T-helper 2 cell treated with Interferon-gamma antibody and Interleukin-4, amounts not matched to agents 5 μg/mL and 100 μg/mL, for 36 hours (primary cell): ENCODE measurements around the gene RABGAP1L.
"Not testable (repeated sequence)": the region's sequence is repeated elsewhere in the genome, so short reads cannot be mapped to it uniquely, and the experiment has no call there.

Source experiments
- DNase-seq: peaks from one replicate; pipeline ENCODE4 v3.0.0; 2021; ENCODE audit warnings: low spot score
- H3K27ac Mint-ChIP-seq: one replicate; pipeline ENCODE4 v1.8.0; 2021; ENCODE audit warnings: mild to moderate bottlenecking, mixed read lengths
- H3K27me3 Mint-ChIP-seq: one replicate; pipeline ENCODE4 v1.8.0; 2021; ENCODE audit warnings: low read depth, mixed read lengths
- H3K36me3 Mint-ChIP-seq: one replicate; pipeline ENCODE4 v1.8.0; 2021; ENCODE audit warnings: low read depth, mixed read lengths
- H3K4me1 Mint-ChIP-seq: one replicate; pipeline ENCODE4 v1.8.0; 2021; ENCODE audit warnings: low read depth, mixed read lengths
- H3K4me3 Mint-ChIP-seq: one replicate; pipeline ENCODE4 v1.8.0; 2022; ENCODE audit warnings: mild to moderate bottlenecking, moderate library complexity, mixed read lengths
- H3K9me3 Mint-ChIP-seq: one replicate; pipeline ENCODE4 v1.8.0; 2021; ENCODE audit warnings: mixed read lengths

The RABGAP1L gene

DNA sequence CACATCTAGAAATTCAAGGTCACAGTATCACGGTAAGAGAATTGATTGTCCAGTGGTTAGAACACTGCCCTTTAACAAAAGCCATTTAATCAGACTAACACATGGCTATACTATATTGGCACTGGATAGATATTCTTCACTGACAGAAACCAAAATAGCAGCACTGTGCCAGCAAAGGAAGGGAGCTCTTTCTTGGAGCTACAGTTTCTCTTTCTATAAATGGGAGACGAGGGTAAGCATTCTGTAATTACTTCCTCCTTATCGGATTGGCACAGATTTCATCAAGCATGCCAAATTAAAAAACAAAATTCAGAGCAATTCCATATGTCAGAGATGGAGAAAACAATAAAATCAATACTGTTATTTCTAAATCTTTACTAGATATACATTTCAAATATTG, 724.7 kb downstream of the RABGAP1L start:
- Mint-ChIP-seq H3K27ac (no peak overlapping the region), H3K27me3 (no peaks in the 10 kb centered on the region), H3K9me3 (no peaks in the 10 kb centered on the region), H3K4me3 (no peak overlapping the region), H3K36me3 (no peaks in the 10 kb centered on the region), H3K4me1 (no peaks in the 10 kb centered on the region)
- DNase-seq: no peak

DNA sequence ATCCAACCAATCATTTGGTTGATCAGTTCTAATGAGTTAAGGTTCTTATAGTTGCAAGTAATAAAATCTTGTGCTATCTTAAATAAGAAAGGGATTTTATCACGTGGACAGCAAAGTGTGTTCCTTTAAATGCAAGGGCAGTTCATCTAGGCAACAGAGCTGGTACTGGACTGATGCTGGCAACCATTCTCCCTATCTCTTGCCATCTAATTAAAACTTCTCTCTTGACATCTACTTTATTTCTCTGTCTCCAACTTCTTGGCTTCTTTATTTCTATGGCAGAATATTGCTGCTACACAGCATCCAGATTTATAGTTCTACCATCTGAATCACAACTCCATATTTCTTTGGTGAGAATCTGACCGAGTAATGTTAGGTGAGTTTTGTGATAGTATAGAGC, 725.2 kb downstream of the RABGAP1L start:
- no peaks in the 10 kb centered on the region for H3K4me1 Mint-ChIP-seq
- H3K27ac Mint-ChIP-seq: no peak overlapping the region
- H3K9me3 Mint-ChIP-seq: no peaks in the 10 kb centered on the region
- no peak for DNase-seq
- no peaks in the 10 kb centered on the region for H3K27me3 Mint-ChIP-seq
- H3K4me3 Mint-ChIP-seq: no peak overlapping the region
- H3K36me3 Mint-ChIP-seq: no peaks in the 10 kb centered on the region

DNA sequence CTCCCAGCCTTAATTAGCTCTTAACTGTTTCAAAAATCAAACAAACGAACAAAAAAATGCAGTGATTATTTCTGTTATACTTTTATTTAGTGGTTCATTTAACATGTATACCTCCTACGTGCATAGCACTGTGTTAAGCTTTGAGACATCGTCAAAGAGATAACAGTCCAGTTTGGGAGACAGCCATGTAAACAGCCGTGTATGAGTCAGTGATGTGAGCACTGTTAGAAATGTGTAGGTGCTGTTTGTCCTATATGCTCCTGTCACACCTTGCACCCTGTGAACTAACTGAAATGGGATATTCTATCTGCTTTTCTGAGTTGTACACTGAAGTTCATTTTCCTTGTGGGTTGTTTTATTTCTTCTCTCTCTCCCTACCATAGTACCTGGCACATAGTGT, 730.7 kb downstream of the RABGAP1L start:
- Mint-ChIP-seq H3K27me3 (no peaks in the 10 kb centered on the region), H3K4me1 (peaks cover 5% of the 10 kb centered on the region), H3K9me3 (no peaks in the 10 kb centered on the region), H3K4me3 (no peak overlapping the region), H3K27ac (no peak overlapping the region), H3K36me3 (peaks cover 3% of the 10 kb centered on the region)
- no peak for DNase-seq

DNA sequence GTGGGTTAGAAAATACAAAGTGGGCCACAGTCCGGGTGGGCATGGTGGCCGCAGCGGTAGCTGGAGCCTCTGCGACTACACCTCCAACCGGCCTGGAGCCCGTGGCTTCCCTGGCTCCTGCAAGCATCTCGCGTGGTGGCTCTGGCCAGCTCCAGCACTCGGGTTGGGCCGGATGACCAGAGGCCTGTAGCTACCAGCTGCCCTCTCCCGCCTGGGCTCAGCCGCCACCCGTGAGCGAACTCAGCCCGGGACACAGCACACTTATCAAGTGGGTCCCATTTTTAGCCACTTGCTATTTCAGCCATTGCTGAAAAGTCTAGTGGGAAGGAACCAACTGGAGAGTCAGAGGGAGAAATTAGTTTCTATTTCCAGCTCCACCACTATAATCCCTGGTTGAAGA, 732.7 kb downstream of the RABGAP1L start:
- Mint-ChIP-seq H3K36me3 (peaks cover 3% of the 10 kb centered on the region), H3K9me3 (no peaks in the 10 kb centered on the region), H3K27me3 (no peaks in the 10 kb centered on the region), H3K27ac (no peak overlapping the region), H3K4me1 (peaks cover 5% of the 10 kb centered on the region), H3K4me3 (no peak overlapping the region)
- DNase-seq: no peak

DNA sequence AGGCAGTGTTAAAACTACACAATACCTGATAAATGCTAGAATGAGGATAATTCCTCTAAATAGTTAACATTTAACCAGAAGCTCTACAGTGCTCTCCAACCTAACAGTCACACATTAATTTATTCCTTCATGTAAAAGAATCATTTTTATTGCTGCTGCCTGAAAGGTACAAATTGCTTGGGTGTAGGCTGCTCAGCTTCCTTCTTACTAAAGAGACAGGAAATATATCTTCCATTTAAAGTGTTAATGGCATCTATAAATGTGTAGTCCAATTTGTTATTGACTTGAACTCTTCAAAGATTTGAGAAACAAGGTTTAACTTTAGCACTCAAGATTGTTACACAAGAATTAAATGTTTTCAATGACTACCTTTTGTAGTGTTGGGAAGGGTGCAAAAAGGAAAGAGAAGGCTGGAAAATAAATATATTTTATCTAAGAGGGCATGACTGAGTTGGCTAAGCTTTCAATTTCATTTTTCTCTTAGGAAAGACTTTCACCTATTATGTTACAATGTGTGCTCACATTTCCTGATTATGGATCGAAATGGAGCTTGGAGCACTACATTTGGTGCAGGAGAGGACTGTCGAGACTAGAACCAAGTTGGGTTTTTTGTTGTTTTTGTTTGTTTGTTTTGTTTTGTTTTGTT, 734.9 kb downstream of the RABGAP1L start:
- H3K9me3 Mint-ChIP-seq: peaks cover 9% of the 10 kb centered on the region
- peaks cover 7% of the 10 kb centered on the region for H3K36me3 Mint-ChIP-seq
- H3K27ac Mint-ChIP-seq: no peak overlapping the region
- peaks cover 5% of the 10 kb centered on the region for H3K4me1 Mint-ChIP-seq
- no peak overlapping the region for H3K4me3 Mint-ChIP-seq
- no peaks in the 10 kb centered on the region for H3K27me3 Mint-ChIP-seq
- no peak for DNase-seq

DNA sequence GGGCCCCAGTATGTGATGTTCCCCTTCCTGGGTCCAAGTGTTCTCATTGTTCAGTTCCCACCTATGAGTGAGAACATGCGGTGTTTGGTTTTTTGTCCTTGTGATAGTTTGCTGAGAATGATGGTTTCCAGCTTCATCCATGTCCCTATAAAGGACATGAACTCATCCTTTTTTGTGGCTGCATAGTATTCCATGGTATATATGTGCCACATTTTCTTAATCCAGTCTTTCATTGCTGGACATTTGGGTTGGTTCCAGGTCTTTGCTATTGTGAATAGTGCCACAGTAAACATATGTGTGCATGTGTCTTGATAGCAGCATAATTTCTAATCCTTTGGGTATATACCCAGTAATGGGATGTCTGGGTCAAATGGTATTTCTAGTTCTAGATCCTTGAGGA, 736.3 kb downstream of the RABGAP1L start:
- not testable (repeated sequence) for DNase-seq, H3K4me1 Mint-ChIP-seq, H3K36me3 Mint-ChIP-seq, H3K27me3 Mint-ChIP-seq, H3K4me3 Mint-ChIP-seq, H3K27ac Mint-ChIP-seq
- H3K9me3 Mint-ChIP-seq: peaks cover 13% of the 10 kb centered on the region

DNA sequence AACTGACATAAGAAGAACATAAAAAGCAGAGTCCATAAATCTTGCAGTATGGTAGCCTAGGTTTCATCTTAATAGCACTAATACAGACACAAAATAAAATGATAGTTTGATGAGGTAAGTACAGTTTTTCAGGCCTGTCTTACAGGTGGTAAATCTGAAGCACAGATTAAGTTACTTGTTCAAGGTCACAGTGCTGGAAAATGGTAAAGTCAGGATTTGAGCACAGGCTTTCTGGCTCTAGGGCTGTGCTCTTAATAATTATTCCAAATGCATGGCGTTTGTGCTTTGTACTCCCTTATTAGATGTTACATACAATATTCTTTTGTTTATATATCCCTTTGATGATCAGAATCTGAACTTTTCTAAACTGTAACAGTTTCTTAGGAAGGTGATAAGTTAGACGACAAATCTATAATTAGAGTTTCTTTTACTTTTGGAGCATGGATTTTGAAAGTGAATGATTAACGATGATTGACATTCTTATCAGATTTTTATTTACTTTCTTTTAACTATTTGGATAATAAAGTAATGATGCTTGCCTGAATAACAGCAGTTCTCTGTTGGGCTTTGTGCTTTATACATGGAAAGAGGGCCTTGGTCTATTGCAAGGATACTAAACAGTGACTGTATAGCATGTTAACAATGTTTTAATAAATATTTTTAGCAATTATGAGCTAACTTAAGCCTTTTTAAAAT, 738.9 kb downstream of the RABGAP1L start:
- peaks cover 5% of the 10 kb centered on the region for H3K4me1 Mint-ChIP-seq
- H3K4me3 Mint-ChIP-seq: no peak overlapping the region
- H3K36me3 Mint-ChIP-seq: peaks cover 14% of the 10 kb centered on the region
- no peak overlapping the region for H3K27ac Mint-ChIP-seq
- H3K27me3 Mint-ChIP-seq: no peaks in the 10 kb centered on the region
- peaks cover 25% of the 10 kb centered on the region for H3K9me3 Mint-ChIP-seq
- DNase-seq: no peak

DNA sequence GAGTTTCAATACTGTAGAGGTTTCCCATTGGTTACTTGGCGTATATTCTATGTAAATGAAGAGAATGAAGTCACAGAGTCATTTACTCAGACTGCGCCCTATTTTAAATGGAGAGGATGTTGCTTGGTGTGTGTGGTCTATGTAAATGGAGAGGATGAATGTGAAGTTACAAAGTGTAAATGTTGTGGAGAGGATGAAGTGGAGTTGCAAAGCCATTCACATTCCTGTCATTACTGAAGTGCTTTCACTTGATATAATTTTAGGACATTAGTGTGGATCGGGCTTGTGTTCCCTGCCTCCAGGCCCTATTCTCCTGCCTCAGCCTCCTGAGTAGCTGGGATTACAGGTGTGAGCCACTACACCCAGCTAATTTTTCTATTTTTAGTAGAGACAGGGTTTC, 741.0 kb downstream of the RABGAP1L start:
- H3K27me3 Mint-ChIP-seq: no peaks in the 10 kb centered on the region
- H3K4me1 Mint-ChIP-seq: no peaks in the 10 kb centered on the region
- H3K4me3 Mint-ChIP-seq: no peak overlapping the region
- peaks cover 15% of the 10 kb centered on the region for H3K36me3 Mint-ChIP-seq
- DNase-seq: no peak
- H3K27ac Mint-ChIP-seq: no peak overlapping the region
- peaks cover 33% of the 10 kb centered on the region for H3K9me3 Mint-ChIP-seq

DNA sequence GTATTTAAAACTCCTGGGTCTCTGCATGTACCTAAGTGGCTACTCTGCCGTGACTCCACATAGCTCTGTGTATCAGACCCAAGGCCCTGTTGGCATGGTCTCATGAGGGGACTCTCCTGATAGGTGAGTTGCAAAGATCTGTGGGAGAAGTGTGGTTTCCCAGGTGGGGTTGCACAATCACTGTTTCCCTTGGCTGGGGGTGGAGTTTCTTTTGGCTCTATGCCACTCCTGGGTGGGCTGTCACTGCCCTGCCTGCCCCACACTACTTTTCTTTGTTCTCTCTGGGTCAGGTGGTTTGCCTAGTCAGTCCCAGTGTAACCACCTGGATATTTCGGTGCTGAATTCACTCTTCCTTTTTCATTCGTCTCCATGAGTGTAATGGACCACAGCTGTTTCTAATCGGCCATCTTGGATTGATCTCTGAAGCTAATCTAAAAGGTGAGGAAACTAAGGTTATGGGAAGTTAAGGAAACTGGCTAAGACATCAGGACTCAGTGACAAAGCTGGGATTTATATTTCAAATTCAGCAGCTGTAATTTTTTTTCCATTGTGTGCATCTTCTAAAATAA, 743.3 kb downstream of the RABGAP1L start:
- no peaks in the 10 kb centered on the region for H3K27me3 Mint-ChIP-seq
- no peaks in the 10 kb centered on the region for H3K4me1 Mint-ChIP-seq
- H3K9me3 Mint-ChIP-seq: peaks cover 42% of the 10 kb centered on the region
- DNase-seq: no peak
- H3K4me3 Mint-ChIP-seq: no peak overlapping the region
- H3K27ac Mint-ChIP-seq: no peak overlapping the region
- H3K36me3 Mint-ChIP-seq: peaks cover 17% of the 10 kb centered on the region

DNA sequence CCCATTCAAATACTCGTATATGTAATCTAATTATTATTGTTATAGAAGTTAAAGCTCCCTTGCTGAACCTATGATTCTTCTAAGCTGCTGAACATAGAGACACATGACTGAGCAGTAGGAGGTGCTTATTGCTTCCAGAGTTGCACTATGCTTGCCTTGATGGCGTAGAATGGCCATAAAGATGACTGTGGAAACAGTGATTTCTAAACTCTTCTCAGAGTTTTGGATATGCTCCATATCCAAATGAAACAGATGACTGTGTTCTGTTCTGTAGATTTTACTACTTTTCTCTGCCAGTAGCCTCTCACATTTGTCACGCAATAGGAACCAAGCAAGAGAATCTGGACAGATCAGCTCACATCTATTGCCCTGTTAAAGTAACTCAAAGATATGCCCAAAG, 752.3 kb downstream of the RABGAP1L start:
- Mint-ChIP-seq H3K4me1 (peaks cover 35% of the 10 kb centered on the region), H3K36me3 (peaks cover 10% of the 10 kb centered on the region), H3K9me3 (peaks cover 13% of the 10 kb centered on the region), H3K4me3 (no peak overlapping the region), H3K27ac (no peak overlapping the region), H3K27me3 (no peaks in the 10 kb centered on the region)
- DNase-seq: no peak

DNA sequence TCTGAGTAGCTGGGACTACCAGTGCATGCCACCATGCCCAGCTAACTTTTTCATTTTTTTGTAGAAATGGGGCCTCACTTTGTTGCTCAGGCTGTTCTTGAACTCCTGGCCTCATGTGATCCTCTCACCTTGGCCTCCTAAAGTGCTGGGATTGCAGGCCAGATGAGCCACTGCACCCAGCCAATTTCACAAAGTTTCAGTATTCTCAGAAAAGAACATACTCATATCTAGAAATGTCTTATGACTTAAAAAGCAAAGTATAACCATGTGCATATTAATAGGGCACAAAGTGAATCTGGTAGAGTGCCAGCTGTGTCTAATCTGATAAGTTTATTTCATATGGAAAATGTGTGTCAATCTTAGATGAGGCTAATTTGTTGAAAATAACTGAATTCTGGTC, 752.9 kb downstream of the RABGAP1L start:
- Mint-ChIP-seq H3K27me3 (no peaks in the 10 kb centered on the region), H3K4me3 (no peak overlapping the region), H3K36me3 (peaks cover 8% of the 10 kb centered on the region), H3K4me1 (peaks cover 35% of the 10 kb centered on the region), H3K27ac (no peak overlapping the region), H3K9me3 (peaks cover 9% of the 10 kb centered on the region)
- peak; percentile 38 for DNase-seq

DNA sequence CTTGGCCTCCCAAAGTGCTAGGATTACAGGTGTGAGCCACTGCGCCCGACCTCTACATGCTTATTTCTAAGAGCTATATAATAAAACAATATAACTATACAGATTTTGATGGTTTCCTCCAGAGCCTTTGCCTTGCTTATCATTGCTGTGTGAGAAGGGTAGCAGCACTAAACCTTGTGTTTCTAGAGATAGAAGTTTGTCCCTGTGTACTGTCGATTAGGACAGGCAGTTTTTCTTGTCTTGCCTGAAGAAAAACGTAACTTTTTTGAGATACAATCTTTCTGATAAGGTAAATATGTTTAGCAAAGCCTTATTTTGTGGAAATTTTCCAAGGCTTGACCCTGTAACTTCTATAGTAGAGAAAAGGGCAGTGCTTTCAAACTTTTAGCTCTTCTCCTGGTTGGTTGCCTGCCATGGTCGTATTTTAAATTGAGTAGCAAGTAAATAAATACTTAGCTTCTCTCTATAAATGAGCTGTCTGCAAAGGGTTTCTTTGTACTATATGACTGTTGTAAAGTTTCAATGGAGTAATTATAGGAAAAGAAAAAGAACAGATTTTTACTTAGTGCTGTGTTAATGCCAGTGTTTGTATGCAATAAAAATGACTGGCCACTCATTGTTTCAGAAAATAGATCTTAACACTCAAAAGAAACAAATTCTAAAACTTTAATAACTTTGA, 754.0 kb downstream of the RABGAP1L start:
- Mint-ChIP-seq H3K27ac (no peak overlapping the region), H3K9me3 (no peaks in the 10 kb centered on the region), H3K4me3 (no peak overlapping the region), H3K27me3 (no peaks in the 10 kb centered on the region), H3K36me3 (peaks cover 3% of the 10 kb centered on the region), H3K4me1 (peaks cover 35% of the 10 kb centered on the region)
- no peak for DNase-seq

DNA sequence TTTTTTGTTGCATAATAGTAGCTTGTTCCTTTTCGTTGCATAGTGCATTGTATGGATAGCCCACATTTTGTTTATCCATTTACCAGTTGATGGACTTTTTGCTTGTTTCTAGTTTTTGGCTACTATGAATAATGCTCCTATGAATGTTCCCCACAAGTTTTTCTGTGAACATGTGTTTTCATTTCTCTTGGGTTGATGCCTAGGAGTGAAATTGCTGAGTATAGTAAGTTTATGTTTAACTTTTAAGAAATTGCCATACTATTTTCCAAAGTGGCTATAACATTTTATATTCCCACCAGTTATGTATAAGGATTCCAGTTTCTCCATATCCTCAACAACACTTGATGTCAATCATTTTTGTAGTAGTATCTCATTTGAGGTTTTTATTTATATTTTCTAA, 755.7 kb downstream of the RABGAP1L start:
- no peaks in the 10 kb centered on the region for H3K27me3 Mint-ChIP-seq
- H3K36me3 Mint-ChIP-seq: peaks cover 2% of the 10 kb centered on the region
- no peak overlapping the region for H3K4me3 Mint-ChIP-seq
- H3K9me3 Mint-ChIP-seq: peaks cover 2% of the 10 kb centered on the region
- no peak overlapping the region for H3K27ac Mint-ChIP-seq
- H3K4me1 Mint-ChIP-seq: peaks cover 26% of the 10 kb centered on the region
- no peak for DNase-seq

DNA sequence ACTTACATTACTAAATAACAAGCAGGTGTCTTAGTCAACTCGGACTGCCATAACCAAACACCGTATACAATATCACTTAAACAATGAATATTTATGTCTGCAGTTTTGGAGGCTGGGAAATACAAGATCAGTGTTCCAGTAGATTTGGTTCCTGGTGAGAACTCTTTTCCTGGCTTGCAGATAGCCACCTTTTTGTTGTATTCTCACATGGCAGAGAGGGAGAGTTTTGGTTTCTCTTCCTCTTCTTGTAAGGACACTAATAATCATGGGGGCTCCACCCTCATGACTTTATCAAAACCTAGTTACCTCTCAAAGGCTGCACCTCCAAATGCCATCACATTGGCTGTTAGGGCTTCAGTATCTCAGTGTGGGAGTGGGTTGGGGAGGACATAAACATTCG, 757.5 kb downstream of the RABGAP1L start:
- no peak overlapping the region for H3K27ac Mint-ChIP-seq
- peaks cover 6% of the 10 kb centered on the region for H3K36me3 Mint-ChIP-seq
- H3K9me3 Mint-ChIP-seq: peaks cover 9% of the 10 kb centered on the region
- no peak for DNase-seq
- H3K27me3 Mint-ChIP-seq: no peaks in the 10 kb centered on the region
- peak overlapping the region; percentile 17 for H3K4me3 Mint-ChIP-seq
- peaks cover 16% of the 10 kb centered on the region for H3K4me1 Mint-ChIP-seq
